K562 (cell line): Measurements from ENCODE around the gene ACADL. TPM values are rescaled to one million over a fixed set of nuclear protein-coding genes. Genes with fewer than 3 reads are reported as not detected.

Experiments used
- ATAC-seq: fragments of 200-7000 bp; cut with Tn5 transposase; 3 replicates; pipeline ENCODE4 v1.9.1; 2020; ENCODE audit warnings: moderate library complexity
- BruUV-seq: library from RNA; stranded (reverse); fragments of 400-500 nt; replicated peaks from 2 replicates; lab custom pipeline; 2021; lab: Mats Ljungman, UMichigan
- CTCF ChIA-PET: fragments of 300-600 bp; formaldehyde crosslinking; extraction: SDS; loops from one replicate; lab custom pipeline; 2021; ENCODE audit warnings: low intra/inter-chr PET ratio; lab: Yijun Ruan, JAX
- POLR2A ChIA-PET: fragments of 300-600, 350-650 bp; sonication (Branson Sonifier 250); formaldehyde crosslinking; extraction: SDS; loops from one replicate; lab custom pipeline; 2021; ENCODE audit warnings: antibody characterized with exemption, inconsistent platforms; lab: Yijun Ruan, JAX
- DNase-seq, 4 experiments: peaks; one replicate each; pipeline versions ENCODE4 v3.0.0 to v3.0.0-alpha.2; 2011 to 2018; ENCODE audit warnings: low spot score in 3 of 4, mixed read lengths in 3 of 4; ENCODE audit errors: extremely low read depth in 1 of 4
- FAIRE-seq: peaks from 2 replicates; lab custom pipeline; 2011; peaks lifted over from hg19 to GRCh38; lab: Jason Lieb, UNC
- H2AFZ ChIP-seq: 2 replicates; pipeline ENCODE4 v1.6.0; 2011; ENCODE audit warnings: low read depth, low read length, control low read depth, inconsistent platforms
- H3K27ac ChIP-seq: fragments of 200-600 bp; 3 replicates; pipeline ENCODE4 v1.8.0; 2011; ENCODE audit warnings: low read depth, mild to moderate bottlenecking, control low read depth, inconsistent platforms, low read length, moderate library complexity, mixed read lengths; ENCODE audit errors: extremely low read depth
- H3K27me3 ChIP-seq, 2 experiments: fragments of 300-600 bp in 1 of 2; 2 replicates in 1 of 2; 3 replicates in 1 of 2; pipeline versions ENCODE4 v1.6.0 to v1.8.0; 2011; ENCODE audit warnings: inconsistent platforms in 2 of 2, low read length in 2 of 2, mild to moderate bottlenecking in 1 of 2, mixed read lengths in 1 of 2, moderate library complexity in 1 of 2; ENCODE audit not compliant: control insufficient read depth in 2 of 2, insufficient read depth in 2 of 2
- H3K36me3 ChIP-seq: fragments of 300-600 bp; 3 replicates; pipeline ENCODE4 v1.8.0; 2011; ENCODE audit warnings: mild to moderate bottlenecking, low read length, inconsistent platforms; ENCODE audit not compliant: control insufficient read depth, insufficient read depth
- H3K4me1 ChIP-seq, 2 experiments: fragments of 200-600 bp in 1 of 2; replicated peaks in 1 of 2; 2 replicates in 1 of 2; 3 replicates in 1 of 2; pipeline versions ENCODE4 v1.5.1 to v1.8.0; 2011; ENCODE audit warnings: inconsistent platforms in 2 of 2, low read length in 2 of 2, mild to moderate bottlenecking in 1 of 2, mixed read lengths in 1 of 2, moderate library complexity in 1 of 2; ENCODE audit not compliant: control insufficient read depth in 2 of 2, insufficient read depth in 2 of 2
- H3K4me2 ChIP-seq: 2 replicates; pipeline ENCODE4 v1.6.1; 2011; ENCODE audit warnings: low read length, control low read depth, inconsistent platforms, mixed read lengths; ENCODE audit not compliant: insufficient read depth
- H3K4me3 ChIP-seq: fragments of 200-600 bp; sonication (generic), shearing (Covaris generic); 2 replicates; pipeline ENCODE4 v1.5.1; 2016; ENCODE audit warnings: control low read depth, inconsistent platforms
- H3K79me2 ChIP-seq: fragments of 200-600 bp; 3 replicates; pipeline ENCODE4 v1.8.0; 2011; ENCODE audit warnings: low read length, inconsistent platforms; ENCODE audit not compliant: control insufficient read depth, insufficient read depth
- H3K9ac ChIP-seq, 2 experiments: 2 replicates each; pipeline versions ENCODE4 v1.6.0 to v1.6.1; 2011; ENCODE audit warnings: low read depth in 2 of 2, low read length in 2 of 2, control low read depth in 1 of 2, inconsistent platforms in 1 of 2, mild to moderate bottlenecking in 1 of 2, mixed read lengths in 1 of 2; ENCODE audit not compliant: insufficient read depth in 1 of 2
- H3K9me1 ChIP-seq: one replicate; pipeline ENCODE4 v1.6.0; 2011; ENCODE audit warnings: inconsistent platforms, mild to moderate bottlenecking, low read length, moderate library complexity; ENCODE audit not compliant: control insufficient read depth, insufficient read depth
- H3K9me3 ChIP-seq: replicated peaks from 2 replicates; pipeline ENCODE4 v1.5.1; 2011; ENCODE audit warnings: low read depth, low read length, inconsistent platforms; ENCODE audit not compliant: control insufficient read depth, insufficient read depth
- H4K20me1 ChIP-seq: replicated peaks from 2 replicates; pipeline ENCODE4 v1.6.1; 2011; ENCODE audit warnings: low read length, inconsistent platforms, mixed read lengths; ENCODE audit not compliant: control insufficient read depth, insufficient read depth
- GTF2A2 ChIP-seq: IDR thresholded peaks from 2 replicates; pipeline ENCODE4 v1.6.1; 2016; ENCODE audit warnings: mild to moderate bottlenecking, missing genetic modification characterization, missing compliant biosample characterization
- PYGO2 ChIP-seq: fragments of 450-650 bp; IDR thresholded peaks from 2 replicates; pipeline ENCODE4 v1.6.1; 2016; ENCODE audit warnings: mild to moderate bottlenecking, missing genetic modification characterization, moderate library complexity, missing compliant biosample characterization
- RBM22 ChIP-seq: fragments of 200-400 bp; formaldehyde crosslinking; IDR thresholded peaks from 2 replicates; pipeline ENCODE4 v1.6.1; 2018; ENCODE audit warnings: low read length, low read depth; ENCODE audit not compliant: poor library complexity, severe bottlenecking
- ZNF696 ChIP-seq: fragments of 250-450 bp; sonication (Bioruptor Pico); conservative IDR thresholded peaks from 2 replicates; pipeline ENCODE4 v1.4.0; 2020; ENCODE audit warnings: mild to moderate bottlenecking, moderate library complexity
- WGBS: fragments of 100-300 bp; shearing (Covaris generic); methylation state at CpG from one replicate; pipeline ENCODE4 v1.1.6; 2016; ENCODE audit warnings: low coverage, mixed read lengths; ENCODE audit not compliant: insufficient coverage; ENCODE audit errors: missing lambda C conversion rate; 5-methylcytosine and 5-hydroxymethylcytosine counted together
- in situ Hi-C: fragments of 300-500 bp; cut with MboI; formaldehyde crosslinking; loops from 4 replicates; pipeline ENCODE4 v1.15.0; 2018; ENCODE audit warnings: inconsistent platforms, mixed read lengths
- intact Hi-C: fragments of 100-400 bp; cut with micrococcal nuclease; formaldehyde crosslinking; loops from 2 replicates; pipeline ENCODE4 v1.14.2; 2022
- polyA plus RNA-seq, 8 experiments: library from polyadenylated mRNA; depleted of rRNA in 4 of 8; stranded (reverse) in 5 of 8; unstranded in 3 of 8; fragments of >200 nt; fragmentation: Nextera tagmentation in 2 of 8; fragmentation: Illumina TruSeq in 1 of 8; extraction: Ambion mirVana in 2 of 8; extraction: Trizol in 1 of 8; gene quantifications; 2 replicates each; pipeline versions ENCODE4 v1.2.1 to v1.2.3, GENCODE V29; 2011 to 2014; ENCODE audit warnings: inconsistent platforms in 1 of 8, missing spikeins in 1 of 8
- total RNA-seq, 7 experiments: library from RNA; depleted of rRNA in 6 of 7; stranded (reverse); fragments of >200 nt in 6 of 7; fragmentation: Illumina TruSeq in 2 of 7; extraction: Trizol in 2 of 7; gene quantifications; 2 replicates each; pipeline versions ENCODE4 v1.2.1 to v1.2.3, GENCODE V29; 2011 to 2021; ENCODE audit warnings: low replicate concordance in 1 of 7
- TF ChIP-seq, protein P1 (sequence below): fragments of 250-450 bp; sonication (Bioruptor Pico); IDR thresholded peaks from 2 replicates; pipeline ENCODE4 v1.9.0; 2021; ENCODE audit warnings: mild to moderate bottlenecking
- TF ChIP-seq, protein P2 (sequence below): fragments of 450-650 bp; formaldehyde crosslinking; IDR thresholded peaks from 2 replicates; pipeline ENCODE4 v1.4.0; 2020; ENCODE audit warnings: mild to moderate bottlenecking, moderate library complexity

The ACADL gene
- total and polyA plus RNA-seq, 9 of the 15 experiments (the other 6 are each of a cell fraction or from before 2014, with no cell fraction given), result 0.07 TPM; not detected in 8

GRCh38 chr2:210227290-210228088 lies 2.2 kb upstream of the ACADL start:
- TF ChIP-seq, protein P1, sequence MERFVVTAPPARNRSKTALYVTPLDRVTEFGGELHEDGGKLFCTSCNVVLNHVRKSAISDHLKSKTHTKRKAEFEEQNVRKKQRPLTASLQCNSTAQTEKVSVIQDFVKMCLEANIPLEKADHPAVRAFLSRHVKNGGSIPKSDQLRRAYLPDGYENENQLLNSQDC (CRISPR knock-in tag), result no peak
- ChIA-PET POLR2A (no interaction called here), CTCF (no interaction called here)
- Histone ChIP-seq H2AFZ (no peak overlapping the region), H3K4me2 (no peak overlapping the region), H3K9me1 (no peaks in the 10 kb centered on the region), H3K27me3 (peaks cover 0 to 16% of the 10 kb centered on the region in 2 experiments; a peak in 3 of 5 replicates), H4K20me1 (no peaks in the 10 kb centered on the region), H3K27ac (no peak overlapping the region), H3K4me1 (peaks cover 0 to 9% of the 10 kb centered on the region in 2 experiments; a peak in 2 of 5 replicates), H3K9ac (no peak overlapping the region), H3K4me3 (no peak overlapping the region), H3K79me2 (no peaks in the 10 kb centered on the region), H3K36me3 (no peaks in the 10 kb centered on the region), H3K9me3 (no peaks in the 10 kb centered on the region)
- ATAC-seq (no peak), DNase-seq (no peak), FAIRE-seq (no peak)
- 0% methylated on average over 4 of the region's 4 CpGs for WGBS
- in situ Hi-C loops, result no loop called here
- no TSS peak for BruUV-seq
- intact Hi-C loops, result no loop called here

GRCh38 chr2:210226223-210226622 lies 976 bp upstream of the ACADL start:
- no peak for FAIRE-seq

More at GRCh38 chr2:210226223-210226622, 976 bp upstream of the ACADL start:
- Histone ChIP-seq H3K9me3 (no peaks in the 10 kb centered on the region), H3K27ac (no peak overlapping the region), H3K36me3 (no peaks in the 10 kb centered on the region), H3K9me1 (no peaks in the 10 kb centered on the region), H3K27me3 (peaks cover 0 to 16% of the 10 kb centered on the region in 2 experiments; a peak in 3 of 5 replicates), H2AFZ (no peak overlapping the region), H3K9ac (no peak overlapping the region), H3K4me3 (no peak overlapping the region), H4K20me1 (no peaks in the 10 kb centered on the region), H3K79me2 (no peaks in the 10 kb centered on the region)
- intact Hi-C loops (no loop called here), in situ Hi-C loops (no loop called here)
- no peak for DNase-seq
- ChIA-PET CTCF (no interaction called here), POLR2A (no interaction called here)
- WGBS, result 0% methylated on average over 2 of the region's 2 CpGs
- ATAC-seq, result no peak
- TF ChIP-seq, protein P2, sequence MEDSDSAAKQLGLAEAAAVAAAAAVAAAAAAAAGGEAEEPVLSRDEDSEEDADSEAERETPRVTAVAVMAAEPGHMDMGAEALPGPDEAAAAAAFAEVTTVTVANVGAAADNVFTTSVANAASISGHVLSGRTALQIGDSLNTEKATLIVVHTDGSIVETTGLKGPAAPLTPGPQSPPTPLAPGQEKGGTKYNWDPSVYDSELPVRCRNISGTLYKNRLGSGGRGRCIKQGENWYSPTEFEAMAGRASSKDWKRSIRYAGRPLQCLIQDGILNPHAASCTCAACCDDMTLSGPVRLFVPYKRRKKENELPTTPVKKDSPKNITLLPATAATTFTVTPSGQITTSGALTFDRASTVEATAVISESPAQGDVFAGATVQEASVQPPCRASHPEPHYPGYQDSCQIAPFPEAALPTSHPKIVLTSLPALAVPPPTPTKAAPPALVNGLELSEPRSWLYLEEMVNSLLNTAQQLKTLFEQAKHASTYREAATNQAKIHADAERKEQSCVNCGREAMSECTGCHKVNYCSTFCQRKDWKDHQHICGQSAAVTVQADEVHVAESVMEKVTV (CRISPR knock-in tag), result no peak
- no peak for TF ChIP-seq GTF2A2 (tag)
- no peak for TF ChIP-seq ZNF696 (CRISPR knock-in tag)
- no peak for TF ChIP-seq PYGO2
- TF ChIP-seq RBM22, result no peak
- TF ChIP-seq, all 486 proteins: peak for 0
- Histone ChIP-seq H3K4me2 (no peak overlapping the region), H3K4me1 (peaks cover 0 to 9% of the 10 kb centered on the region in 2 experiments; a peak in 2 of 5 replicates)
- no TSS peak for BruUV-seq
